ENCODE measurements around the gene ANKZF1.

ANKZF1 gene

GRCh38 chr2:219277703-219278654 is 48.4 kb downstream of the ANKZF1 start:
- peak overlapping the region; percentile 89 for H3K27ac ChIP-seq

GRCh38 chr2:219278655-219279150 is 49.1 kb downstream of the ANKZF1 start:
- Histone ChIP-seq H3K36me3 (peaks cover 34% of the 10 kb centered on the region), H3K27ac (peak overlapping the region; percentile 89), H3K4me3 (ENCODE audit: low read depth, low read length) (peak overlapping the region; percentile 64), H3K27me3 (ENCODE audit: insufficient read depth, low read depth, severe bottlenecking) (no peaks in the 10 kb centered on the region), H3K9me3 (ENCODE audit: severe bottlenecking) (no peaks in the 10 kb centered on the region)
- no peak for DNase-seq
- TF ChIP-seq CTCF (IDR thresholded peaks at IDR 0.05; ENCODE audit: low read depth, low read length) = no peak

More at GRCh38 chr2:219277703-219278654, 48.4 kb downstream of the ANKZF1 start:
- peak; percentile 87 for DNase-seq
- Histone ChIP-seq H3K27me3 (ENCODE audit: insufficient read depth, low read depth, severe bottlenecking) (no peaks in the 10 kb centered on the region), H3K9me3 (ENCODE audit: severe bottlenecking) (no peaks in the 10 kb centered on the region), H3K36me3 (peaks cover 27% of the 10 kb centered on the region), H3K4me3 (ENCODE audit: low read depth, low read length) (peak overlapping the region; percentile 64)
- TF ChIP-seq CTCF (IDR thresholded peaks at IDR 0.05; ENCODE audit: low read depth, low read length) = peak; percentile 92

GRCh38 chr2:219279151-219279915 is 49.7 kb downstream of the ANKZF1 start, which contains the start of gene DNAJB2:
Gene DNAJB2 (plus strand): TSS chr2:219279366. CDS start chr2:219279834, 468 bp downstream.
- DNase-seq = peak; percentile 99
- Histone ChIP-seq H3K9me3 (ENCODE audit: severe bottlenecking) (no peaks in the 10 kb centered on the region), H3K4me3 (ENCODE audit: low read depth, low read length) (peak within 1 kb of the TSS; percentile 64), H3K27ac (peak within 1 kb of the TSS; percentile 89), H3K36me3 (peaks cover 40% of the 10 kb centered on the region), H3K27me3 (ENCODE audit: insufficient read depth, low read depth, severe bottlenecking) (no peaks in the 10 kb centered on the region)
- TF ChIP-seq CTCF (IDR thresholded peaks at IDR 0.05; ENCODE audit: low read depth, low read length) = no peak

GRCh38 chr2:219279916-219280516 is 50.4 kb downstream of the ANKZF1 start:
- no peaks in the 10 kb centered on the region for H3K9me3 ChIP-seq (ENCODE audit: severe bottlenecking)
- H3K27me3 ChIP-seq (ENCODE audit: insufficient read depth, low read depth, severe bottlenecking) = no peaks in the 10 kb centered on the region
- peak overlapping the region; percentile 64 for H3K4me3 ChIP-seq (ENCODE audit: low read depth, low read length)
- H3K27ac ChIP-seq = peak overlapping the region; percentile 89
- TF ChIP-seq CTCF (IDR thresholded peaks at IDR 0.05; ENCODE audit: low read depth, low read length) = peak; percentile 18; the same call in 1 of the 2 replicates
- H3K36me3 ChIP-seq = peaks cover 46% of the 10 kb centered on the region
- DNase-seq = no peak

GRCh38 chr2:219280651-219281050 is 51.0 kb downstream of the ANKZF1 start:
- no peak for DNase-seq
- Histone ChIP-seq H3K36me3 (peaks cover 53% of the 10 kb centered on the region), H3K27me3 (ENCODE audit: insufficient read depth, low read depth, severe bottlenecking) (no peaks in the 10 kb centered on the region), H3K4me3 (ENCODE audit: low read depth, low read length) (no peak overlapping the region), H3K9me3 (ENCODE audit: severe bottlenecking) (no peaks in the 10 kb centered on the region), H3K27ac (no peak overlapping the region)
- no peak for TF ChIP-seq CTCF (IDR thresholded peaks at IDR 0.05; ENCODE audit: low read depth, low read length)
